Activated naive CD4-positive, alpha-beta T cell (primary cell): Measurements from ENCODE around the gene NFYC.

ENCODE experiments used
- DNase-seq, 4 experiments: peaks; one replicate each; lab custom pipeline; 2025; lab: John Stamatoyannopoulos, UW

NFYC gene

GRCh38 chr1:40798366-40799281, 107.1 kb downstream of the NFYC start:
- DNase-seq = no peak

GRCh38 chr1:40799351-40799867, 107.9 kb downstream of the NFYC start:
- no peak for DNase-seq

GRCh38 chr1:40801742-40802077, 110.2 kb downstream of the NFYC start:
- DNase-seq = no peak

GRCh38 chr1:40802078-40802741, 110.7 kb downstream of the NFYC start:
- DNase-seq = peak; percentile 57 to 83 (median 70)

- no peak for DNase-seq
Measured at GRCh38 chr1:40802742-40803113, 111.2 kb downstream of the NFYC start.

GRCh38 chr1:40803447-40803846, 111.9 kb downstream of the NFYC start:
- no peak for DNase-seq

- DNase-seq = no peak
Measured at GRCh38 chr1:40803902-40804301, 112.4 kb downstream of the NFYC start.

- no peak for DNase-seq
Measured at GRCh38 chr1:40806240-40806639, 114.7 kb downstream of the NFYC start.

GRCh38 chr1:40806731-40807695, 115.5 kb downstream of the NFYC start:
- no peak for DNase-seq

- no peak for DNase-seq
Measured at GRCh38 chr1:40808002-40808401, 116.5 kb downstream of the NFYC start.

- no peak for DNase-seq
Measured at GRCh38 chr1:40808444-40808843, 116.9 kb downstream of the NFYC start.

- DNase-seq = no peak
Measured at GRCh38 chr1:40808909-40809308, 117.4 kb downstream of the NFYC start.

- DNase-seq = no peak
Measured at GRCh38 chr1:40810927-40811326, 119.4 kb downstream of the NFYC start.

GRCh38 chr1:40815420-40815819, 123.9 kb downstream of the NFYC start:
- DNase-seq = no peak

- DNase-seq = no peak
Measured at GRCh38 chr1:40817791-40818263, 126.3 kb downstream of the NFYC start.

- peak; percentile 36 to 87 (median 60) for DNase-seq
Measured at GRCh38 chr1:40818264-40818961, 126.9 kb downstream of the NFYC start.

GRCh38 chr1:40819101-40819500, 127.6 kb downstream of the NFYC start:
- DNase-seq = no peak

- DNase-seq = no peak
Measured at GRCh38 chr1:40820251-40820797, 128.8 kb downstream of the NFYC start.
